OCI-LY1 (cell line): ENCODE data around the gene GGCT.

Experiments
- H2AFZ ChIP-seq: fragments of 200-600 bp; sonication (generic), shearing (Covaris generic); 2 replicates; pipeline ENCODE4 v1.6.0; 2014; ENCODE audit warnings: antibody characterized with exemption, mild to moderate bottlenecking, low read length
- H3F3A ChIP-seq: fragments of 200-600 bp; sonication (generic), shearing (Covaris generic); 2 replicates; pipeline ENCODE4 v1.6.0; 2014; ENCODE audit warnings: mild to moderate bottlenecking, antibody characterized with exemption, low read length, moderate library complexity; ENCODE audit not compliant: insufficient read depth
- H3K27ac ChIP-seq: fragments of 200-600 bp; sonication (generic); 2 replicates; pipeline ENCODE4 v1.5.1; 2014; ENCODE audit warnings: low read length, mixed run types, mild to moderate bottlenecking, low read depth; ENCODE audit not compliant: poor library complexity, severe bottlenecking
- H3K27me3 ChIP-seq: fragments of 200-600 bp; sonication (generic); 2 replicates; pipeline ENCODE4 v1.6.0; 2014; ENCODE audit warnings: antibody characterized with exemption, mild to moderate bottlenecking, low read length, moderate library complexity; ENCODE audit not compliant: insufficient read depth
- H3K36me3 ChIP-seq: fragments of 200-600 bp; sonication (generic); 2 replicates; pipeline ENCODE4 v1.6.1; 2014; ENCODE audit warnings: mild to moderate bottlenecking, antibody characterized with exemption, low read length, moderate library complexity, mixed read lengths; ENCODE audit not compliant: insufficient read depth
- H3K4me1 ChIP-seq: fragments of 200-600 bp; sonication (generic); 2 replicates; pipeline ENCODE4 v1.5.1; 2014; ENCODE audit warnings: mild to moderate bottlenecking, low read length, moderate library complexity; ENCODE audit not compliant: insufficient read depth, severe bottlenecking
- H3K4me2 ChIP-seq: fragments of 200-600 bp; sonication (generic), shearing (Covaris generic); 2 replicates; pipeline ENCODE4 v1.6.1; 2014; ENCODE audit warnings: low read length
- H3K4me3 ChIP-seq: fragments of 200-600 bp; sonication (generic); 2 replicates; pipeline ENCODE4 v1.5.1; 2014; ENCODE audit warnings: low read length, low read depth, mild to moderate bottlenecking, mixed read lengths; ENCODE audit not compliant: poor library complexity, severe bottlenecking
- H3K79me2 ChIP-seq: fragments of 200-600 bp; shearing (Covaris generic); 2 replicates; pipeline ENCODE4 v1.6.1; 2016; ENCODE audit warnings: mixed run types, low read length, mixed read lengths; ENCODE audit not compliant: insufficient read depth
- H3K9ac ChIP-seq: fragments of 200-600 bp; sonication (generic), shearing (Covaris generic); 2 replicates; pipeline ENCODE4 v1.6.1; 2014; ENCODE audit warnings: mild to moderate bottlenecking, low read length, mixed read lengths
- H3K9me2 ChIP-seq: fragments of 200-600 bp; sonication (generic), shearing (Covaris generic); 2 replicates; pipeline ENCODE4 v1.6.1; 2014; ENCODE audit warnings: low read depth, mild to moderate bottlenecking, low read length, mixed read lengths
- H3K9me3 ChIP-seq: fragments of 200-600 bp; shearing (Covaris generic); 2 replicates; pipeline ENCODE4 v1.6.1; 2014; ENCODE audit warnings: low read length, mixed read lengths
- H4K20me1 ChIP-seq: fragments of 200-600 bp; sonication (generic), shearing (Covaris generic); 2 replicates; pipeline ENCODE4 v1.6.0; 2016; ENCODE audit warnings: mild to moderate bottlenecking, low read length; ENCODE audit not compliant: insufficient read depth
- CTCF ChIP-seq: fragments of 200-600 bp; sonication (generic), shearing (Covaris generic); IDR thresholded peaks from 2 replicates; pipeline ENCODE4 v1.5.1; 2017; ENCODE audit warnings: mild to moderate bottlenecking, antibody characterized with exemption, low read length, moderate library complexity, mixed read lengths
- EZH2 ChIP-seq: fragments of 200-600 bp; sonication (generic), shearing (Covaris generic); IDR thresholded peaks from 2 replicates; pipeline ENCODE4 v1.8.0; 2017; ENCODE audit warnings: borderline replicate concordance, mixed run types, mild to moderate bottlenecking, antibody characterized with exemption, low read length, moderate library complexity, mixed read lengths

GGCT gene

DNA sequence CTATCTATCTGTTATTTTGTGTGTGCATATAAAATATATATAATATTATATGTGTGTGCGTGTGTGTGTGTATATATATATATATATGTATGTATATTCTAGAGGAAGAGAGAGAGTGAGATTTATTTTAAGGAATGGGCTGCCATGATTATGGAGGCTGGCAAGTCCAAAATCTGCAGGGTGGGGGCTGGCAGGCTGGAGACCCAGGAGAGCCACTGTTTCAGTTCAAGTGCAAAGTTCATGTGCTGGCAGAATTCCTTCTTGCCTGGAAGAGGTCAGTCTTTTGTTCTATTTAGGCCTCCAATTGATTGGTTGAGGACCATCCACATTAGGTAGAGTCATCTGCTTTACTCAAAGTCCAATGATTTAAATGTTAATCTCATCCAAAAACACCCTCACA lies 47.7 kb upstream of the GGCT start:
- Histone ChIP-seq H4K20me1 (no peaks in the 10 kb centered on the region), H3K79me2 (no peaks in the 10 kb centered on the region), H3K9ac (no peak overlapping the region), H3F3A (no peaks in the 10 kb centered on the region), H3K4me2 (no peak overlapping the region), H3K9me2 (no peaks in the 10 kb centered on the region), H3K4me1 (peaks cover 7% of the 10 kb centered on the region), H3K36me3 (no peaks in the 10 kb centered on the region), H3K27ac (no peak overlapping the region), H3K9me3 (no peaks in the 10 kb centered on the region), H3K4me3 (no peak overlapping the region), H3K27me3 (no peaks in the 10 kb centered on the region), H2AFZ (no peak overlapping the region)
- no peak for TF ChIP-seq EZH2
- TF ChIP-seq CTCF = no peak

GRCh38 chr7:30549931-30550493 lies 45.4 kb upstream of the GGCT start:
- H3K9me2 ChIP-seq = no peaks in the 10 kb centered on the region
- no peak overlapping the region for H3K4me3 ChIP-seq
- peaks cover 7% of the 10 kb centered on the region for H3K4me1 ChIP-seq
- no peaks in the 10 kb centered on the region for H4K20me1 ChIP-seq
- TF ChIP-seq CTCF (no peak), EZH2 (no peak)
- H3F3A ChIP-seq = no peaks in the 10 kb centered on the region
- no peak overlapping the region for H3K9ac ChIP-seq
- no peak overlapping the region for H3K27ac ChIP-seq
- H3K9me3 ChIP-seq = no peaks in the 10 kb centered on the region
- H3K4me2 ChIP-seq = no peak overlapping the region
- no peak overlapping the region for H2AFZ ChIP-seq
- no peaks in the 10 kb centered on the region for H3K27me3 ChIP-seq
- no peaks in the 10 kb centered on the region for H3K36me3 ChIP-seq
- H3K79me2 ChIP-seq = no peaks in the 10 kb centered on the region

GRCh38 chr7:30548845-30549244 lies 44.2 kb upstream of the GGCT start:
- H3K9ac ChIP-seq = no peak overlapping the region
- H3F3A ChIP-seq = no peaks in the 10 kb centered on the region
- TF ChIP-seq EZH2 (no peak), CTCF (peak; percentile 94)
- no peak overlapping the region for H3K4me2 ChIP-seq
- no peaks in the 10 kb centered on the region for H3K9me2 ChIP-seq
- H3K27me3 ChIP-seq = no peaks in the 10 kb centered on the region
- no peak overlapping the region for H3K27ac ChIP-seq
- H4K20me1 ChIP-seq = no peaks in the 10 kb centered on the region
- no peak overlapping the region for H3K4me3 ChIP-seq
- H3K4me1 ChIP-seq = peaks cover 7% of the 10 kb centered on the region
- H3K79me2 ChIP-seq = no peaks in the 10 kb centered on the region
- no peak overlapping the region for H2AFZ ChIP-seq
- H3K9me3 ChIP-seq = no peaks in the 10 kb centered on the region
- H3K36me3 ChIP-seq = no peaks in the 10 kb centered on the region
